Stomach (tissue), 4 donors: ENCODE measurements around the gene TNRC18.

Experiments
- POLR2AphosphoS5 ChIP-seq, 3 donors: sonication (generic); formaldehyde crosslinking; IDR thresholded peaks; one replicate each; pipeline ENCODE4 v1.6.1; 2016; ENCODE audit warnings: antibody characterized with exemption in 3 of 3
- TF ChIP-seq, protein P1 (sequence below), 7 experiments: fragments of 450-650 bp in 4 of 7; fragments of 200-600 bp in 3 of 7; sonication (generic) in 3 of 7; IDR thresholded peaks; one replicate each; pipeline ENCODE4 v1.5.1; 2016 to 2019; ENCODE audit warnings: antibody characterized with exemption in 7 of 7, control low read depth in 2 of 7, mild to moderate bottlenecking in 1 of 7

DNA sequence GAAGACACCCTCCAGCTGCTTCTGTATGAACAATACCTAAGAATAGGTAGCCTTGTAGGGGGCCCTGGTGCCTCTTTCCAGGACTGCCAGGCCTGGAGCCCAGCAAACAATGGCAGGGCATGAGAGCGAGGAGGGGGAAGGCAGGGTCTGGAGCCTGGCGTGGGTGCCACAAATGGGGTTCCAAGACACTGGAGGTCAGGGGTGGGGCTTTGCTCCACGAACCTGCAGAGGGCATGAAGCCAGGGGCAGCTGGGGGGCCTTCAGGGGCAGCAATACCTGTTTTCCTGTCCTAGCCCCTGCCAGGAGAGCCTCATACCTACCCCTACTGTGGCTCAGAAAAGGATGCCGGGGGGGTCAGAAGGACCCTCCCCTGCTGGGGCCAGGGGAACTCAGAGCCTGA lies 79.3 kb downstream of the TNRC18 start:
- TF ChIP-seq, protein P1, sequence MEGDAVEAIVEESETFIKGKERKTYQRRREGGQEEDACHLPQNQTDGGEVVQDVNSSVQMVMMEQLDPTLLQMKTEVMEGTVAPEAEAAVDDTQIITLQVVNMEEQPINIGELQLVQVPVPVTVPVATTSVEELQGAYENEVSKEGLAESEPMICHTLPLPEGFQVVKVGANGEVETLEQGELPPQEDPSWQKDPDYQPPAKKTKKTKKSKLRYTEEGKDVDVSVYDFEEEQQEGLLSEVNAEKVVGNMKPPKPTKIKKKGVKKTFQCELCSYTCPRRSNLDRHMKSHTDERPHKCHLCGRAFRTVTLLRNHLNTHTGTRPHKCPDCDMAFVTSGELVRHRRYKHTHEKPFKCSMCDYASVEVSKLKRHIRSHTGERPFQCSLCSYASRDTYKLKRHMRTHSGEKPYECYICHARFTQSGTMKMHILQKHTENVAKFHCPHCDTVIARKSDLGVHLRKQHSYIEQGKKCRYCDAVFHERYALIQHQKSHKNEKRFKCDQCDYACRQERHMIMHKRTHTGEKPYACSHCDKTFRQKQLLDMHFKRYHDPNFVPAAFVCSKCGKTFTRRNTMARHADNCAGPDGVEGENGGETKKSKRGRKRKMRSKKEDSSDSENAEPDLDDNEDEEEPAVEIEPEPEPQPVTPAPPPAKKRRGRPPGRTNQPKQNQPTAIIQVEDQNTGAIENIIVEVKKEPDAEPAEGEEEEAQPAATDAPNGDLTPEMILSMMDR (IDR thresholded peaks at IDR 0.05): no peak
- no peak for TF ChIP-seq POLR2AphosphoS5 (IDR thresholded peaks at IDR 0.05)
